GM18951 (cell line): ENCODE measurements around the gene KLHL9.

Experiments
- POLR2A ChIP-seq: IDR thresholded peaks from 4 replicates; pipeline ENCODE4 v1.6.1; 2011; ENCODE audit warnings: mild to moderate bottlenecking; ENCODE audit not compliant: insufficient read length, insufficient read depth; ENCODE audit errors: extremely low read depth
- in situ Hi-C: fragments of 300-500 bp; cut with MboI; formaldehyde crosslinking; loops from one replicate; pipeline ENCODE4 v1.12.0; 2022; ENCODE audit warnings: low sequenced_read_pairs, mixed read lengths, inconsistent platforms; ENCODE audit not compliant: unreplicated experiment

The KLHL9 gene

DNA sequence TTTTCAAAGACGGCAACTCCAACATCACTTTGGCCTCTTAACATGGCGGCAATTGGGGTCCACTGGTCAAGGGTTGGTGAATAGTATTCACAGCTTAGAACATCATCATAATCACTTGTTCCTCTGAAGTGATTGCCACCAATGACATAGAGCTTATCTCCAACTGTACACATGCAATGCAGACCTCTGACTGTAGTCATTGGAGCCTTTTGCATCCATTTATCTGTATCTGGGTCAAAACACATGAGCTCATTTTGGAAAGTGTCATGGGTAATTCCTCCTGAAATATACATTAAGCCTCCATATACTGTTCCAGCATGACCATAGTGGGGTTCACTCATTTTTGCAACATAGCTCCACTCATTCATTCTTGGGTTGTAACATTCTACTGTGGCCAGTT is 2.0 kb downstream of the KLHL9 start:
- in situ Hi-C loops = loop anchor here (5.0 kb wide), 1 partner anchor 64 kb away; no protein-coding TSS in a partner anchor
- no peak for TF ChIP-seq POLR2A

DNA sequence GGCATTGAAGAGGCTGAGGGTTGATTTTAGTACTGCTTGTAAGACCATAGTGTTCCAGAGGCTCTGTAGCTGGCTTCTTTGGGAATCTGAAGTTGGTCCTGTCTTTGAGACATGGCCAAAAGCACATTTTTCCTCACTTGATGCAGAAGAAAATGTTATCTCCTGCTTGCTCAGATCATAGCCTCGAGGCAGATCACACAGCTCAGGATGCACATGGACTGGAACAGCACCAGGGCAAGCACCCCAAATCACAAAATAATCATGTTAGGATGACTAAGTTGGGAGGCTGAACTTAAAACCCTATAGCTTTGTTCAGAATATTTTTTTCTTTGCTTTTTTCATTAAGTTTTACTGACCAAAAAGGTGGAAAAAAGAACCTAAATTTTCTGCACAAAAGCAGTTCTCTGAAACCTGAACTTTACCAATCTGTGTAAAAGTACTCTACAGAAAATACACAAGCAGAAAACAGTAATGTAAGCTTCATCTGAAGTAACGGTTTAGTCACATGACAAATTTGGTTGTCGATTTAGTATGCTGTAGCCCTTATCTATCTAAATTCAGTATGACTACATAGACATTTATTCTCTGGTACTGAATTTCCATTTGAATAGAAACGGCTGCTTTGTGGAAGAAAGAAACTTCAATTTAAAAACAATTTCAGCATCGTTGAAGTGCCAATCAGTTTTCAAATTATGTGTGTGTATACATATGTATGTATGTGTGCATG is 3.4 kb downstream of the KLHL9 start:
- TF ChIP-seq POLR2A = no peak
- in situ Hi-C loops = loop anchor here (5.0 kb wide), 1 partner anchor 65 kb away; no protein-coding TSS in a partner anchor

DNA sequence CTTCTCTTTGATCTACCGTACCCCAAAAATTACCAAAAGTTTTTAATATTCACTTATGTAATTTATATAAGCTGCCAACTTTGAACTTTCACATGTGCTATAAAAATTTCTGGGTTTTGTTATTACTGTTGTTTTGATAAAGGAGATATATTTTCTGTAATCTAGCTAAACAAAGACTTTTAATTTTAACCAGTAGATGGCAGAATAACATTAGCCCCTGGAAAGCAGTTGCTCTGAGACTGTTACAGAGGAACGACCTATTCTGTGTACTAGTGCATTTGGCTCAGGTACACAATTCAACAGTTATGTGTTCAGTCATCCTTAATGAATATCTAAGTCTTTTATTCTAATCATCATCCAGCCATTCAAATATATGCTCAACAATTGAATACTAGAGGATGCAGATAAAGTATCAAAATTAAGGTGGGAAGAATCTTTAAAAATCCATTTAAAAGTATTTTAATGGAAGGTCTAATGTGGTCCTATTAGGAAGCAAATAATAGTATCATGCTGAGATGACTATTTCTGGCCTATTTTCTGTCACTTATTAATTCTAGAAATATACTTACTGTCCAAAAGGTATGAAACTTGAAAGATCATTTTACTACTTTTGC is 8.6 kb downstream of the KLHL9 start:
- in situ Hi-C loops = loop anchor here (10.0 kb wide), 1 partner anchor 128 kb away; no protein-coding TSS in a partner anchor
- no peak for TF ChIP-seq POLR2A

DNA sequence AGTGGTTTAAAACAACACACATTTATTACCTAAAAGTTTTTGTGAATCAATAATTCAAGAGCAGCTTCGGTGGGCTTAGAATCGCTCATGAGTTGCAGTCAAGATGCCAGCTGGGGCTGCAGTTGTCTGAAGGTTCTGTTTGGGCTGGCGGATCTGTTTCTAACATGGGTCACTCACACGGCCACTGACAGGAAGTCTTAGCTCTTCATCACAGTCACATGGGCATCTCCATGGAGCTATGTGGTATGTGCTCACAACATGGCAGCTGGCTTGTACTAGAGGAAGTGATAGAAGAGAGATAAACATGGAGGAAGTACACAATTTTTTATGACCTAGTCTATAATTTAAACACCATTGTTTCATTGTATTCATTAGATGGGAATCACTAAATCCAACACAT is 11.2 kb downstream of the KLHL9 start:
- TF ChIP-seq POLR2A = no peak
- in situ Hi-C loops = loop anchor here (10.0 to 25.0 kb wide), 2 partner anchors 131 to 463 kb away; no protein-coding TSS in a partner anchor

DNA sequence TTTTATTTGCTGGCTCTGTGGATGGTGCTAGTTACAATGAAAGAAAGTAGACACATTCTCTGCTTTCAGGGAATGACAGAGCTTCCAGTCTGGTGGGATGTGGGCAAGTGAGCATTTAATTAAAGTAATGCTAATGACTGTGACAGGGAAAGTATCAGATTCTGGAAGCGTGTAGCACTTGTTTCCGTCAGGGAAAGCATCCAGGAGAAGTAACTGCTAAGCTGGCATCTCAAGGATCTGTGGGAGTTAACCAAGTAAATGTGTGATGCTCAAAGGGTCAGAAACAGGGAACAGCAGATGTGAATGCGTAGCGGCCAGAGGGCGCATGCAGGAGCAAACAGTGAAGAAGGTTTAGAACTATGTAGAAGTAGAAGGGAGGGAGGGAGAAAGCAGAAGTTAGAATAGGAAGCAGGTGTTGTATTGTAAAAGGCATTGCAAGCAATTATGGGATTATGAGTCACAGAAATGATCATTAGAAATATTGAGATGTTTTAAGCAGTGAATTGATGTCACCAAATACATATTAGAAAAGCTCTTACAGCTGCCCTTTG is 12.2 kb downstream of the KLHL9 start:
- no peak for TF ChIP-seq POLR2A
- in situ Hi-C loops = loop anchor here (10.0 to 25.0 kb wide), 2 partner anchors 132 to 464 kb away; no protein-coding TSS in a partner anchor

DNA sequence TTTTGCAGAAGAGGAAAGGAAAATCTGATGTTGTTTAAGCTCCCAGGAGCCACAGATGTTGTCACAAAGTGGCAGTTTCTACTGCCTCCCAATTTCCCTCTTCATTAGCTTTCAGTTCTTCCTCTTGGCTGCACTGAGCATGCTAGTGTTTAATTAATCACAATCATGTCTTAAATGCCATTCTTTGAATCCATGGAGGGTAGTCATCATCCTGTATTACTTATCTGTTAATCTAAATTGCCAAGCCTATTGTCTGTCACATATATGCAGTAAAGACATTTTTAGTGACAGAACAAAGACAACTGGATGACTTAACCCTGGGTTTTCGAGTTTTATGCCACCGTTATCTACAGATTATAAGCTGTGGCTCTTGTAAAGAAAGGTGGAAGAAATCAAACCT is 14.7 kb downstream of the KLHL9 start:
- in situ Hi-C loops = loop anchor here (10.0 to 25.0 kb wide), 2 partner anchors 134 to 467 kb away; no protein-coding TSS in a partner anchor

DNA sequence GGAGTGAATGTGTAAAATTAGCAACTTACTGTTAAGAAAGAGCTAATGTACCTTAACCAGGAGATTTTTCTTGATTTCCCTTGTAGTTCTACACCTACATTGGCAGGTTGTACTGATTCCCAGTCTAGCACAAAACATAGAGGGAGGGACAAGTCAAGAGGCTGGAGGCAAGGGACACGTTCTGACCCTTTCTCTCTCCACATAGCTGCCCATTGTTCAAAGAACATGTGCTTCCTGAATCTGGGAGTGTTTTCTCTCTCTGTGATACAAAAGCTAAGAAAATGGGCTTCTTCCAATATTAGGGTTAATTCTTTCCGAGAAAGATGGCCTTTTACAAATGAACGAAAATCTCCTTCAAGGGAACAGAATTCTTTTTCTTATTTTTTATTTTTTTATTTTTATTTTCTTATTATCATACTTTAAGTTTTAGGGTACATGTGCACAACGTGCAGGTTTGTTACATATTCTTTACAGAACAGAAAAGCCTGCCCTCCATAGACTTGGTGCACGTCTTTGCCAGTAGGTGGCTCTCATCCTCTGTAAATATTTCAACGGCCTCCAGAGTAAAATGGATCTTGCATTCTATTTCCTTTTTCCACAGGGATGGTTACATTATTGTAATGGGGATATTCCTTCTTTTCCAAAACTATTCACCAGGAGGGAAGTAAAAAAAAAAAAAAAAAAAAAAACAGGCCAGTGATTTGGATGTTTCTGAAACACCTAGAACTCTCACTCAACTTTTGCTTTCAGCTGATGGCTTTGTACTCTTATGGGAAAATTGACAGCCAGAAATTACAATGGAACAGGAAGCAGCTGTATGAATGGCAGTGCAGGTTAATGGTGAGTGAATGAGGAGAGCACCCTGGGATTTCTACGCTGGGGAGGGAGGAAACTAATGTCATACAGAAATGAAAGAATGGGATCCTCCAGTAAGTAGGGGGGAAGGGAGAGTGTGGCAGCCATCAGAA is 17.0 kb downstream of the KLHL9 start:
- no peak for TF ChIP-seq POLR2A
- in situ Hi-C loops = loop anchor here (25.0 kb wide), 1 partner anchor 469 kb away; no protein-coding TSS in a partner anchor

More for the DNA sequence above, 14.7 kb downstream of the KLHL9 start:
- no peak for TF ChIP-seq POLR2A

DNA sequence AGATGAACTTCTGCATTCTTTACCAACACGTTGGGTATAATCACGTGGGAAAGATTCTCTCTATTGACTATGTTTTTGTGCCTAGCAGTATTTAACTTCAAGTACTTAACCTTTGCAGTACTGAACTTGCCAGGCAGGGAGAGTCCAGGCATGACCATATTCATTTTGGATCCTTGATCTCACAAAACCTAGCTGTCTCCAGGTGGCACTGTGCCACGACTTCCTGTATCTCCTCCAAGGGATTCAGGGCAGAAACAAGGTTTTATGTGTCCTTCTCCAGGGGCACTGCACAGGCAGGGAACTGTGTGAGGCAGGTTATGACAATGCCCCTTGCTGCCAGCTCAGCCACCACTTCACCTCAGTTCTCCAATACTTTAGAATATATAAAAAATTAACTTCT is 18.3 kb downstream of the KLHL9 start:
- TF ChIP-seq POLR2A = no peak
- in situ Hi-C loops = loop anchor here (25.0 kb wide), 1 partner anchor 470 kb away; no protein-coding TSS in a partner anchor

DNA sequence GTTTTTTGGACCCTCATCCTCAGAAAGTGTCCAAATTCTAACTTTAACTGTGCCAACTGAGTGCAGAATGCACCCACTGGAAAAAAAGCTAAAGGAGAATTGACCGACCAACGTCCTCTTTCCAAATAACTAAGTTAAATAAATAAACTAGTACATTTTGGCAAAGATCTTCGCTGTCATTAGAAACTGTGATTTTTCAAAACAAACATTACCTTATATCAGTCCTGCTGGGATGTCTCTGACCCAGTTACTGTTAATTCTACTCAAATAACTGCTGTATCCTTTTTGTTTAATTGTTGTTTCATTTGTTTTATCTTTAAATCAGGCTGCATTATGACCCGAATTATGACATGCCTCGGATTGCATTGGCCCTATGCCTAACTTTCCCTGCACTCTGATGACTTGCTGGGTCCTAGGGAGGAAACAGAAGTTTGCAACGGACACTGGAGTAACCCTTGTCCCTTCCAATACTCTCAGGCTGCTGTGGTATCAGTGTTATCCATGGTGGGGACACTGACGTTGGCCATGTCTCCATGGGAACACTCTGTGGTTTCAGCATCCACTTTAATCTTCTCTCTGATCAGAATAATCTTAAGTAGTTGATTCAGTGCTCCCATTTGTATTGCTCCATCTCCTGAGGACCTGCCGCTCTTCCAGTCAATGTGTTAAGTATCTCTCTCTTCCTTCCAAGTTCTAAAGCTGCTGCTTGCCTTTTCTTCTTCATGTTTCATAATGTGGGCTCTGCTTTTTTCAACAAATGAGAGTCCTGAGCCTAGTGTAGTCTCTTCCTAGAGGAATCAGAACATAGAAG is 19.0 kb downstream of the KLHL9 start:
- in situ Hi-C loops = loop anchor here (25.0 kb wide), 1 partner anchor 471 kb away; no protein-coding TSS in a partner anchor
- no peak for TF ChIP-seq POLR2A

DNA sequence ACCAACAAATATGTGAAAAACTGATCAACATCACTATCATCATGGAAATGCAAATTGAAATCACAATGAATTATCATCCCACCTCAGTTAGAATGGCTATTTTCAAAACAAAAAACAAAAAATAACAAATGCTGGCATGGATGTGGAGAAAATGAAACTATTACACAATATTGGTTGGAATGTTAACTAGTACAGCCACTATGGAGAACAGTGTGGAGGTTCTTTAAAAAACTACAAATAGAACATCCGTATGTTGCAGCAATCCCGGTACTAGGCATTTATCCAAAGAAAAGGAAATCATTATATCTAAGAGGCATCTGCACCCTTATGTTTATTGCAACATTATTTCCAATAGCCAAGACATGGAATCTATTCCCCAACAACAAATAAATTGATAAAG is 21.1 kb downstream of the KLHL9 start:
- in situ Hi-C loops = loop anchor here (25.0 kb wide), 1 partner anchor 473 kb away; no protein-coding TSS in a partner anchor
- TF ChIP-seq POLR2A = no peak

DNA sequence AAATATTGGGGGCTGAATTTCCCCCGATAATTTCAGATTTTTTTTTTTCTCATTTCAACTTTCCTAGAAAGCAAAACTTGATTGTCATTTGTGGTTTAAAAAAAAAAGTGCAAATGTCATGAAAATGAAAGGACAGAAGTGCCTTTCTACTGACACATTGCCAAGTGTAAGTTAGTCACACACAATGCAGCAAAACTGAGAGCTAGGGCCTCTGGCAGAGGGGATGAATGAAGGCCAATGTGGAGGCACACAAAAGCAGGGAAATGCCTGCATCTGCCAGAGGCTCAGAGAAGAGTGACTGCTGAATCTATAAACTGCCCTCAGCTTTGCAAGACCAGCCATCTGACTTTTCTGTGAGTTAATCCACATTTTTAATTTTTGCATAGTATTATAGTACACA is 23.3 kb downstream of the KLHL9 start:
- TF ChIP-seq POLR2A = no peak
- in situ Hi-C loops = loop anchor here (25.0 kb wide), 1 partner anchor 475 kb away; no protein-coding TSS in a partner anchor

DNA sequence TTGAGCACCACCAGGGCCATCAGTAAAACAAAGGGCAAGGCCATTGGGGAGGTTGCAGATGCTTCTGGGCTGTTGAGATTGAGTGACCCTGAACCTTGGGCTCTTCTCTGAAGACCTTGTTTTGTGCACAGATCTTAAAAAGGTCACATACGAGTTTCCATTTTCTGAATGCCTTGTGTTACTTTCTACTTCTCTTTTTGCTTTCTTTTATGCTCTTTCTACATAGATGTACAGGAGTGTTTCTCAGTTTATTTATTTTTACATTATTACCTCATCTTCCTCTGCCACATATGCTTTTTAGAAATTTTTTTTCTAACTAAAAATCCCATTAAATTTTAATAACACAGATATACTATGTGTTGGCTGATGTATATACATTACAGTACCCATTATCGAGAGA is 30.0 kb downstream of the KLHL9 start, which contains the start of gene IFNA5:
Gene IFNA5 (minus strand): TSS at position 101 of the 400 bp plus-strand sequence. CDS start 57 bp downstream, at position 44.
- no peak for TF ChIP-seq POLR2A
- in situ Hi-C loops = loop anchor here (5.0 to 25.0 kb wide), 2 partner anchors 53 to 482 kb away; no protein-coding TSS in a partner anchor

DNA sequence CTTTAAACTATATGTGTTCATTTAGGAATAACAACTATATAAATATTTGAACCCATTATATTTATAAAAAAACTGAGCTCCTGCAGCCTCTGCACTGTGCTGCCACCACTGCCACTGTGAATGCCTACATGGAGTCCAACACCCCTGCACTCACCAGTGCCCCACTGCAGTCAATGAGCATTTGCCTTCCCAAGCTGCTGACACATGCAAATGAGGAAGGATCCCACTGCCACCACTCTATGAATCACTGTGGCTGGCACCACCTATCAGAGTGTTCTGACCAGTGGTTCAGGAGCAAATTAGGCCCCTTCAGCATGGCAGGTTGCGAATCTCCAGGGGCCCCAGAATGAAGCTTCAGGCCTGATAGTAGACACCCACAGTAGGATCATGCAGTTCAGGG is 39.2 kb downstream of the KLHL9 start:
- no peak for TF ChIP-seq POLR2A
- in situ Hi-C loops = no loop called here
